Transverse colon (tissue), 4 donors: ENCODE data around the gene HPCAL1. TPM values are rescaled to one million over a fixed set of nuclear protein-coding genes. Genes with fewer than 3 reads are reported as not detected.

Experiments
- DNase-seq: peaks from one replicate; pipeline ENCODE4 v3.0.0-alpha.2; 2019
- H3K27ac ChIP-seq, 4 donors: fragments of 200-600 bp; sonication (generic); 2 replicates each; pipeline ENCODE4 v1.5.1; 2016 to 2018; ENCODE audit warnings: inconsistent platforms in 4 of 4
- H3K27me3 ChIP-seq: fragments of 200-600 bp; sonication (generic); 2 replicates; pipeline ENCODE4 v1.5.1; 2017; ENCODE audit warnings: inconsistent platforms
- H3K36me3 ChIP-seq, 4 donors: fragments of 200-600 bp; sonication (generic); 2 replicates each; pipeline ENCODE4 v1.5.1; 2017 to 2019; ENCODE audit warnings: inconsistent platforms in 4 of 4
- H3K4me1 ChIP-seq, 4 donors: fragments of 200-600 bp; sonication (generic); 2 replicates each; pipeline ENCODE4 v1.5.1; 2017 to 2020; ENCODE audit warnings: inconsistent platforms in 4 of 4
- H3K4me3 ChIP-seq, 4 donors: fragments of 200-600 bp; sonication (generic); 1 replicate in 1 of 4; 2 replicates in 3 of 4; pipeline versions ENCODE4 v1.5.1 to v1.6.1; 2017 to 2019; ENCODE audit warnings: inconsistent platforms in 4 of 4
- H3K9me3 ChIP-seq, 2 donors: fragments of 200-600 bp; sonication (generic); 2 replicates each; pipeline ENCODE4 v1.5.1; 2017 to 2019; ENCODE audit warnings: inconsistent platforms in 2 of 2
- CTCF ChIP-seq, 5 experiments: fragments of 200-600 bp in 3 of 5; fragments of 450-650 bp in 2 of 5; sonication (generic) in 3 of 5; IDR thresholded peaks; 1 replicate in 2 of 5; 2 replicates in 3 of 5; pipeline ENCODE4 v1.5.1; 2016 to 2017; ENCODE audit warnings: antibody characterized with exemption in 5 of 5, inconsistent platforms in 3 of 5, mild to moderate bottlenecking in 2 of 5, moderate library complexity in 1 of 5
- EP300 ChIP-seq: sonication (generic); formaldehyde crosslinking; IDR thresholded peaks from one replicate; pipeline ENCODE4 v1.6.1; 2017; ENCODE audit warnings: antibody characterized with exemption, low read depth
- POLR2A ChIP-seq: fragments of 450-650 bp; IDR thresholded peaks from one replicate; pipeline ENCODE4 v1.6.1; 2016; ENCODE audit warnings: antibody characterized with exemption, mild to moderate bottlenecking, moderate library complexity
- POLR2AphosphoS5 ChIP-seq, 3 donors: sonication (generic); formaldehyde crosslinking; IDR thresholded peaks; one replicate each; pipeline ENCODE4 v1.6.1; 2016; ENCODE audit warnings: antibody characterized with exemption in 3 of 3
- whole genome bisulfite sequencing, 2 donors: methylation state at CpG; one replicate each; pipeline ENCODE4 v1.1.5; 2018; ENCODE audit warnings: low coverage in 1 of 2; 5-methylcytosine and 5-hydroxymethylcytosine counted together
- in situ Hi-C, 4 donors: fragments of 200-750 bp; cut with MboI; loops; one replicate each; pipeline versions ENCODE4 v1.15.0 to v1.15.1; 2017; ENCODE audit warnings: low sequenced_read_pairs in 3 of 4, low pct_ligation_motif_present in 1 of 4, low pct_unique_long_range_greater_than_20kb in 1 of 4
- intact Hi-C: fragments of 100-400 bp; cut with DNase I; formaldehyde crosslinking; loops from one replicate; pipeline ENCODE4 v1.15.1; 2023; ENCODE audit warnings: low total_unique reads
- total RNA-seq, 4 donors: library from RNA; depleted of rRNA; stranded (reverse); fragments of >200 nt; gene quantifications; one replicate each; pipeline ENCODE4 v1.1.0, GENCODE V29; 2016

Gene HPCAL1
- total RNA-seq, 4 donors from 2014 or later: 88.9 to 221 (median 129) TPM

GRCh38 chr2:10359731-10360329 is 57.1 kb downstream of the HPCAL1 start:
- in situ Hi-C loops (no loop called here), intact Hi-C loops (loop anchor here (1.0 kb wide), 1 partner anchor 28 kb away; no protein-coding TSS in a partner anchor)
- H3K27me3 ChIP-seq: no peaks in the 10 kb centered on the region
- H3K4me3 ChIP-seq: no peak overlapping the region
- DNase-seq: no peak
- WGBS, 2 donors: 89% methylated on average over 21 of the region's 21 CpGs; no CpG with 5 or more reads in 1 of the 2 donors
- no peaks in the 10 kb centered on the region for H3K36me3 ChIP-seq
- H3K9me3 ChIP-seq: no peaks in the 10 kb centered on the region
- H3K4me1 ChIP-seq: no peaks in the 10 kb centered on the region
- no peak for TF ChIP-seq POLR2A
- TF ChIP-seq CTCF (IDR thresholded peaks at IDR 0.05): no peak
- TF ChIP-seq EP300: no peak
- no peak for TF ChIP-seq POLR2AphosphoS5 (IDR thresholded peaks at IDR 0.05)
- no peak overlapping the region for H3K27ac ChIP-seq

GRCh38 chr2:10360460-10360849 is 57.8 kb downstream of the HPCAL1 start:
- no peaks in the 10 kb centered on the region for H3K9me3 ChIP-seq
- intact Hi-C loops (no loop called here), in situ Hi-C loops (no loop called here)
- no peak for DNase-seq
- TF ChIP-seq POLR2AphosphoS5 (IDR thresholded peaks at IDR 0.05) (no peak), CTCF (IDR thresholded peaks at IDR 0.05) (no peak), POLR2A (no peak)
- H3K27ac ChIP-seq: no peak overlapping the region
- no peak overlapping the region for H3K4me3 ChIP-seq
- H3K36me3 ChIP-seq: no peaks in the 10 kb centered on the region
- peaks cover 0 to 5% (median 0%) of the 10 kb centered on the region in 4 donors for H3K4me1 ChIP-seq
- 95% methylated on average over 8 of the region's 8 CpGs; no CpG with 5 or more reads in 1 of the 2 donors for WGBS, 2 donors
- no peaks in the 10 kb centered on the region for H3K27me3 ChIP-seq

- Histone ChIP-seq H3K4me3 (no peak overlapping the region), H3K27me3 (no peaks in the 10 kb centered on the region), H3K9me3 (no peaks in the 10 kb centered on the region), H3K4me1 (peaks cover 0 to 5% (median 0%) of the 10 kb centered on the region in 4 donors), H3K27ac (no peak overlapping the region), H3K36me3 (no peaks in the 10 kb centered on the region)
- intact Hi-C loops (no loop called here), in situ Hi-C loops (no loop called here)
- no peak for DNase-seq
- no peak for TF ChIP-seq EP300
- no peak for TF ChIP-seq POLR2AphosphoS5 (IDR thresholded peaks at IDR 0.05)
- TF ChIP-seq POLR2A: no peak
- TF ChIP-seq CTCF (IDR thresholded peaks at IDR 0.05): no peak
- 59 to 64% methylated on average over 2 to 16 of the region's 16 CpGs for WGBS, 2 donors
Measured at GRCh38 chr2:10360850-10361588, 58.3 kb downstream of the HPCAL1 start.

GRCh38 chr2:10362096-10362897 is 59.6 kb downstream of the HPCAL1 start:
- Histone ChIP-seq H3K4me3 (no peak overlapping the region), H3K36me3 (no peaks in the 10 kb centered on the region), H3K4me1 (peaks cover 0 to 5% (median 0%) of the 10 kb centered on the region in 4 donors), H3K27me3 (no peaks in the 10 kb centered on the region), H3K9me3 (no peaks in the 10 kb centered on the region), H3K27ac (no peak overlapping the region)
- DNase-seq: no peak
- in situ Hi-C loops (no loop called here), intact Hi-C loops (no loop called here)
- TF ChIP-seq EP300 (no peak), POLR2A (no peak), POLR2AphosphoS5 (IDR thresholded peaks at IDR 0.05) (no peak), CTCF (IDR thresholded peaks at IDR 0.05) (no peak)
- 87% methylated on average over 14 of the region's 14 CpGs; no CpG with 5 or more reads in 1 of the 2 donors for WGBS, 2 donors
